Cardiac muscle cell (in vitro differentiated cells and primary cell): ENCODE results near the gene RLN3. TPM values are rescaled to one million over a fixed set of nuclear protein-coding genes. Genes with fewer than 3 reads are reported as not detected.
A peak's percentile ranks its signal among the peaks of the same experiment; 100 is the strongest.

ENCODE experiments used
- DNase-seq, 2 donors: peaks; one replicate each; pipeline versions ENCODE4 v3.0.0 to v3.0.0-alpha.2; 2010 to 2017; ENCODE audit warnings: low read depth in 1 of 2, low spot score in 1 of 2
- H3K27ac ChIP-seq: fragments of 200-600 bp; sonication (generic); 2 replicates; pipeline ENCODE4 v1.5.1; 2016
- H3K27me3 ChIP-seq: fragments of 200-600 bp; sonication (generic); 2 replicates; pipeline ENCODE4 v1.6.0; 2016; ENCODE audit warnings: control low read depth
- H3K36me3 ChIP-seq: fragments of 200-600 bp; sonication (generic); 2 replicates; pipeline ENCODE4 v1.5.1; 2016; ENCODE audit warnings: control low read depth
- H3K4me1 ChIP-seq: fragments of 200-600 bp; sonication (generic); 2 replicates; pipeline ENCODE4 v1.8.1; 2017; ENCODE audit warnings: low read depth, mild to moderate bottlenecking, mixed run types
- H3K4me3 ChIP-seq: fragments of 200-600 bp; sonication (generic); 2 replicates; pipeline ENCODE4 v1.5.1; 2016; ENCODE audit warnings: mild to moderate bottlenecking
- H3K9me3 ChIP-seq: fragments of 200-600 bp; sonication (generic); 2 replicates; pipeline ENCODE4 v1.5.1; 2017; ENCODE audit warnings: low read depth, mild to moderate bottlenecking, control low read depth
- CTCF ChIP-seq: IDR thresholded peaks from 2 replicates; pipeline ENCODE4 v1.5.1; 2012; ENCODE audit warnings: low read depth, mild to moderate bottlenecking, low read length
- polyA plus RNA-seq: library from polyadenylated mRNA; unstranded; fragments of >200 nt; fragmentation: Nextera tagmentation; extraction: Ambion mirVana; gene quantifications from 2 replicates; pipeline ENCODE4 v1.2.1, GENCODE V29; 2016
- total RNA-seq: library from RNA; depleted of rRNA; stranded (reverse); fragments of >200 nt; gene quantifications from 2 replicates; pipeline ENCODE4 v1.2.3, GENCODE V29; 2016

The RLN3 gene
- total and polyA plus RNA-seq, 2 experiments from 2014 or later: not detected

GRCh38 chr19:14055396-14055795, 27.4 kb downstream of the RLN3 start:
- DNase-seq: no peak
- no peak for TF ChIP-seq CTCF
- peaks cover 4% of the 10 kb centered on the region for H3K4me1 ChIP-seq
- H3K9me3 ChIP-seq: no peaks in the 10 kb centered on the region
- no peak overlapping the region for H3K4me3 ChIP-seq
- H3K36me3 ChIP-seq: no peaks in the 10 kb centered on the region
- H3K27me3 ChIP-seq: peaks cover 23% of the 10 kb centered on the region
- no peak overlapping the region for H3K27ac ChIP-seq

GRCh38 chr19:14056069-14056666, 28.2 kb downstream of the RLN3 start:
- DNase-seq: no peak
- Histone ChIP-seq H3K27me3 (peaks cover 23% of the 10 kb centered on the region), H3K9me3 (no peaks in the 10 kb centered on the region), H3K27ac (no peak overlapping the region), H3K4me3 (no peak overlapping the region), H3K4me1 (peaks cover 4% of the 10 kb centered on the region), H3K36me3 (no peaks in the 10 kb centered on the region)
- no peak for TF ChIP-seq CTCF

- H3K9me3 ChIP-seq: no peaks in the 10 kb centered on the region
- H3K36me3 ChIP-seq: no peaks in the 10 kb centered on the region
- no peak for TF ChIP-seq CTCF
- no peak overlapping the region for H3K27ac ChIP-seq
- H3K4me1 ChIP-seq: peaks cover 4% of the 10 kb centered on the region
- DNase-seq: peak in 1 of 2 donors; percentile 5
- H3K27me3 ChIP-seq: peaks cover 23% of the 10 kb centered on the region
- H3K4me3 ChIP-seq: peak overlapping the region; percentile 27
Measured at GRCh38 chr19:14056741-14057356, 28.9 kb downstream of the RLN3 start.

GRCh38 chr19:14058182-14059092, 30.5 kb downstream of the RLN3 start:
- H3K4me1 ChIP-seq: peaks cover 4% of the 10 kb centered on the region
- H3K36me3 ChIP-seq: no peaks in the 10 kb centered on the region
- TF ChIP-seq CTCF: no peak
- no peak overlapping the region for H3K27ac ChIP-seq
- H3K4me3 ChIP-seq: peak overlapping the region; percentile 27
- peaks cover 23% of the 10 kb centered on the region for H3K27me3 ChIP-seq
- H3K9me3 ChIP-seq: no peaks in the 10 kb centered on the region
- no peak for DNase-seq

GRCh38 chr19:14059093-14059480, 31.1 kb downstream of the RLN3 start:
- no peak overlapping the region for H3K27ac ChIP-seq
- DNase-seq: peak; percentile 8 to 33
- peaks cover 23% of the 10 kb centered on the region for H3K27me3 ChIP-seq
- no peaks in the 10 kb centered on the region for H3K9me3 ChIP-seq
- H3K4me3 ChIP-seq: no peak overlapping the region
- peaks cover 4% of the 10 kb centered on the region for H3K4me1 ChIP-seq
- no peaks in the 10 kb centered on the region for H3K36me3 ChIP-seq
- peak; percentile 84 for TF ChIP-seq CTCF
